Neural progenitor cell (in vitro differentiated cells): ENCODE results near the gene TLN1. TPM values are rescaled to one million over a fixed set of nuclear protein-coding genes. Genes with fewer than 3 reads are reported as not detected.

Experiments
- DNase-seq: peaks from one replicate; pipeline ENCODE4 v3.0.0-alpha.2; 2016; ENCODE audit warnings: low spot score
- H2AFZ ChIP-seq: fragments of 200-600 bp; sonication (generic); replicated peaks from 2 replicates; pipeline ENCODE4 v1.6.1; 2016; ENCODE audit warnings: antibody characterized with exemption
- H3F3A ChIP-seq: fragments of 200-600 bp; sonication (generic); 2 replicates; pipeline ENCODE4 v1.6.1; 2016; ENCODE audit warnings: antibody characterized with exemption, low read depth
- H3K27ac ChIP-seq: fragments of 200-600 bp; sonication (generic); 2 replicates; pipeline ENCODE4 v1.5.1; 2016; ENCODE audit warnings: mild to moderate bottlenecking
- H3K27me3 ChIP-seq: fragments of 200-600 bp; sonication (generic); 2 replicates; pipeline ENCODE4 v1.6.1; 2016; ENCODE audit warnings: mild to moderate bottlenecking, moderate library complexity
- H3K36me3 ChIP-seq: fragments of 200-600 bp; sonication (generic); 2 replicates; pipeline ENCODE4 v1.5.1; 2016
- H3K4me1 ChIP-seq: fragments of 200-600 bp; sonication (generic); 2 replicates; pipeline ENCODE4 v1.6.1; 2016; ENCODE audit warnings: mixed run types
- H3K4me2 ChIP-seq: fragments of 200-600 bp; sonication (generic); 2 replicates; pipeline ENCODE4 v1.6.1; 2016
- H3K4me3 ChIP-seq: fragments of 200-600 bp; sonication (generic); 2 replicates; pipeline ENCODE4 v1.5.1; 2016
- H3K79me2 ChIP-seq: fragments of 200-600 bp; sonication (generic); 2 replicates; pipeline ENCODE4 v1.6.1; 2016; ENCODE audit warnings: low read depth
- H3K9ac ChIP-seq: fragments of 200-600 bp; sonication (generic); 2 replicates; pipeline ENCODE4 v1.6.1; 2016
- H3K9me3 ChIP-seq: fragments of 200-600 bp; sonication (generic); 2 replicates; pipeline ENCODE4 v1.5.1; 2016; ENCODE audit warnings: low read depth
- H4K20me1 ChIP-seq: fragments of 200-600 bp; sonication (generic); 2 replicates; pipeline ENCODE4 v1.6.1; 2016; ENCODE audit warnings: low read depth
- H3K27ac Mint-ChIP-seq: 3 replicates; pipeline ENCODE4 v1.8.0; 2021; ENCODE audit warnings: mixed read lengths
- H3K27me3 Mint-ChIP-seq: 2 replicates; pipeline ENCODE4 v1.8.0; 2022; ENCODE audit warnings: low read depth, mild to moderate bottlenecking, inconsistent platforms, moderate library complexity, mixed read lengths; ENCODE audit not compliant: insufficient read depth
- H3K36me3 Mint-ChIP-seq: 3 replicates; pipeline ENCODE4 v1.8.0; 2021; ENCODE audit warnings: mixed read lengths
- H3K4me1 Mint-ChIP-seq: 3 replicates; pipeline ENCODE4 v1.8.0; 2021; ENCODE audit warnings: mixed read lengths
- H3K4me3 Mint-ChIP-seq: 3 replicates; pipeline ENCODE4 v1.8.0; 2021; ENCODE audit warnings: mild to moderate bottlenecking, moderate library complexity, mixed read lengths
- H3K9me3 Mint-ChIP-seq: 3 replicates; pipeline ENCODE4 v1.8.0; 2020; ENCODE audit warnings: mixed read lengths
- EZH2 ChIP-seq: fragments of 200-600 bp; sonication (generic); IDR thresholded peaks from 2 replicates; pipeline ENCODE4 v1.6.1; 2017; ENCODE audit warnings: antibody characterized with exemption, mild to moderate bottlenecking, moderate library complexity
- EZH2phosphoT487 ChIP-seq: fragments of 200-600 bp; sonication (generic); IDR thresholded peaks from 2 replicates; pipeline ENCODE4 v1.6.1; 2017; ENCODE audit warnings: antibody characterized with exemption
- total RNA-seq: library from RNA; depleted of rRNA; stranded (reverse); fragments of >200 nt; gene quantifications from 2 replicates; pipeline ENCODE4 v1.2.3, GENCODE V29; 2015; ENCODE audit warnings: low replicate concordance
- TF ChIP-seq, protein P1 (sequence below): fragments of 200-600 bp; sonication (generic); IDR thresholded peaks from 2 replicates; pipeline ENCODE4 v1.5.1; 2017; ENCODE audit warnings: antibody characterized with exemption, mild to moderate bottlenecking

Gene TLN1
- total RNA-seq, 1 donor from 2014 or later: 36.7 TPM

DNA sequence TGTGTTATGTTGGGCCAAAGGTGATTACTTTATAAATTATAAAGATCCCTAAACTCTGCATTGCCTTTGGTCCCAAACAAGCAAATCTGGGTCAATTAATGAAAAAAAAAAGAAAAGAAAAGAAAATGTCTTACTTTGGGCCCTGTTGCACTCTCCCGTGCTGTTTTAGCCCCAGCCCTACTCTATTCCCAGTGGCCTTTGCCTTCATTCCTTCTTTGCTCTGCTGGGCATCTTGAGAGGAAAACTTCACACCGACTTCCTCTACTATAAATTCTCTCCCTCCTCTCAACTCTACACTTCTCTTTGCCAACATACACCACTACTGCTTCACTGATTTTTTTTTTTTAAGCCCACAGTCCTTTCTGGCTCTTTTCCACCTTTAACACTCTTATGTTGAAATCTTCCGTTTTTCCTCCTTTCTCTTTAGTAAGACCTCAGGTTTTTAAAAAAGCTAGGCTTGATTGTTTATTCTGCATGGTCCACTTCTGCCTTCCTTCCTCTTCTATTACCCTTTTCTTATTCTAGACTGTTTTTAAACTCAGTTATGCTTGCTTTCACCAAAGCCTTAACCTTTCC, 26.6 kb upstream of the TLN1 start:
- no peak overlapping the region for H3K27ac ChIP-seq

DNA sequence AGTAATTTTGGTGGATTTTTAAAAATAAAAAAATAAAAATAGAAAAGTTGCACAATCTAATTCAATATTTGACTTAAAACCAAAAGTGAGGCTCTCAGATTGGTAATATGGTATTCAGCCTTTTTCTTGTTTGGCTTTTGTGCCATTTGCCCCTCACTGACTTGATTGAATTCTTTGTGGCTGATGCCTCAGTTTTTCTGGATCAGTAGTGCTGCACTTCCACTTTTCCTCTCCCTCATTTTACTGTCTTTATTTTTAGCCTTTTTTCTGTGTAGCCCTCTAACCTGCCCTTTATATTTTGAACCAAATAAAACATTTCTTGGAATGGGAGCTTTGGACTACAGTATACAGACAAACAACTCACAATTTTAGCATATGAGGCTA, 25.9 kb upstream of the TLN1 start:
- peaks cover 27% of the 10 kb centered on the region for H3K4me1 ChIP-seq
- H3K4me2 ChIP-seq: peak overlapping the region; percentile 94
- peak overlapping the region; percentile 41 for H3K9ac ChIP-seq
- DNase-seq: no peak
- Mint-ChIP-seq H3K36me3 (peaks cover 24% of the 10 kb centered on the region), H3K27ac (no peak overlapping the region), H3K4me1 (peaks cover 27% of the 10 kb centered on the region), H3K9me3 (no peaks in the 10 kb centered on the region), H3K4me3 (peak overlapping the region; percentile 93), H3K27me3 (no peaks in the 10 kb centered on the region)
- peak overlapping the region; percentile 68 for H3K4me3 ChIP-seq
- H3K36me3 ChIP-seq: no peaks in the 10 kb centered on the region
- H4K20me1 ChIP-seq: peaks cover 5% of the 10 kb centered on the region
- peaks cover 38% of the 10 kb centered on the region for H3F3A ChIP-seq
- TF ChIP-seq EZH2: no peak
- no peaks in the 10 kb centered on the region for H3K27me3 ChIP-seq
- H3K27ac ChIP-seq: peak overlapping the region; percentile 83
- H3K79me2 ChIP-seq: peaks cover 53% of the 10 kb centered on the region
- H3K9me3 ChIP-seq: no peaks in the 10 kb centered on the region
- H2AFZ ChIP-seq: no peak overlapping the region

More for the DNA sequence above, 26.6 kb upstream of the TLN1 start:
- H4K20me1 ChIP-seq: peaks cover 11% of the 10 kb centered on the region
- no peak for DNase-seq
- TF ChIP-seq EZH2phosphoT487: no peak
- TF ChIP-seq, protein P1, sequence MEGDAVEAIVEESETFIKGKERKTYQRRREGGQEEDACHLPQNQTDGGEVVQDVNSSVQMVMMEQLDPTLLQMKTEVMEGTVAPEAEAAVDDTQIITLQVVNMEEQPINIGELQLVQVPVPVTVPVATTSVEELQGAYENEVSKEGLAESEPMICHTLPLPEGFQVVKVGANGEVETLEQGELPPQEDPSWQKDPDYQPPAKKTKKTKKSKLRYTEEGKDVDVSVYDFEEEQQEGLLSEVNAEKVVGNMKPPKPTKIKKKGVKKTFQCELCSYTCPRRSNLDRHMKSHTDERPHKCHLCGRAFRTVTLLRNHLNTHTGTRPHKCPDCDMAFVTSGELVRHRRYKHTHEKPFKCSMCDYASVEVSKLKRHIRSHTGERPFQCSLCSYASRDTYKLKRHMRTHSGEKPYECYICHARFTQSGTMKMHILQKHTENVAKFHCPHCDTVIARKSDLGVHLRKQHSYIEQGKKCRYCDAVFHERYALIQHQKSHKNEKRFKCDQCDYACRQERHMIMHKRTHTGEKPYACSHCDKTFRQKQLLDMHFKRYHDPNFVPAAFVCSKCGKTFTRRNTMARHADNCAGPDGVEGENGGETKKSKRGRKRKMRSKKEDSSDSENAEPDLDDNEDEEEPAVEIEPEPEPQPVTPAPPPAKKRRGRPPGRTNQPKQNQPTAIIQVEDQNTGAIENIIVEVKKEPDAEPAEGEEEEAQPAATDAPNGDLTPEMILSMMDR: no peak
- TF ChIP-seq EZH2: no peak
- H3K4me1 ChIP-seq: peaks cover 32% of the 10 kb centered on the region
- Mint-ChIP-seq H3K36me3 (peaks cover 20% of the 10 kb centered on the region), H3K27me3 (no peaks in the 10 kb centered on the region), H3K4me3 (peak overlapping the region; percentile 61), H3K27ac (no peak overlapping the region), H3K9me3 (no peaks in the 10 kb centered on the region), H3K4me1 (peaks cover 27% of the 10 kb centered on the region)
- H3K4me2 ChIP-seq: peak overlapping the region; percentile 94
- H3K9ac ChIP-seq: no peak overlapping the region
- peaks cover 60% of the 10 kb centered on the region for H3K79me2 ChIP-seq
- H3F3A ChIP-seq: peaks cover 41% of the 10 kb centered on the region
- no peak overlapping the region for H2AFZ ChIP-seq
- H3K9me3 ChIP-seq: no peaks in the 10 kb centered on the region
- H3K36me3 ChIP-seq: no peaks in the 10 kb centered on the region
- no peaks in the 10 kb centered on the region for H3K27me3 ChIP-seq
- peak overlapping the region; percentile 68 for H3K4me3 ChIP-seq

GRCh38 chr9:35757226-35757891, 25.4 kb upstream of the TLN1 start:
- Histone ChIP-seq H3K4me3 (peak overlapping the region; percentile 68), H3K9ac (peak overlapping the region; percentile 41), H4K20me1 (no peaks in the 10 kb centered on the region), H3K9me3 (no peaks in the 10 kb centered on the region), H3K79me2 (peaks cover 49% of the 10 kb centered on the region), H3K4me1 (peaks cover 22% of the 10 kb centered on the region), H2AFZ (peak overlapping the region; percentile 47), H3K4me2 (peak overlapping the region; percentile 94), H3F3A (peaks cover 33% of the 10 kb centered on the region), H3K36me3 (no peaks in the 10 kb centered on the region), H3K27me3 (no peaks in the 10 kb centered on the region), H3K27ac (peak overlapping the region; percentile 83)
- peak overlapping the region; percentile 93 for H3K4me3 Mint-ChIP-seq
- peaks cover 27% of the 10 kb centered on the region for H3K4me1 Mint-ChIP-seq
- no peaks in the 10 kb centered on the region for H3K27me3 Mint-ChIP-seq
- DNase-seq: peak; percentile 59
- H3K36me3 Mint-ChIP-seq: peaks cover 26% of the 10 kb centered on the region
- peak overlapping the region; percentile 96 for H3K27ac Mint-ChIP-seq
- TF ChIP-seq EZH2phosphoT487 (no peak), EZH2 (no peak)
- TF ChIP-seq, protein P1: no peak
- no peaks in the 10 kb centered on the region for H3K9me3 Mint-ChIP-seq
